NCI-H1694 (cell line): ENCODE results near the gene LRRC75B.
"Not testable (repeated sequence)": the region's sequence is repeated elsewhere in the genome, so short reads cannot be mapped to it uniquely, and the experiment has no call there.

Source experiments
- DNase-seq: peaks from one replicate; lab custom pipeline; 2025; lab: John Stamatoyannopoulos, UW

The LRRC75B gene

GRCh38 chr22:24602105-24602749, 9.4 kb upstream of the LRRC75B start:
- DNase-seq: not testable (repeated sequence)

GRCh38 chr22:24601217-24602104, 8.6 kb upstream of the LRRC75B start:
- DNase-seq: no peak

- not testable (repeated sequence) for DNase-seq
These were observed 7.3 kb upstream of the LRRC75B start for GRCh38 chr22:24599958-24600715.

GRCh38 chr22:24599514-24599913, 6.6 kb upstream of the LRRC75B start:
- DNase-seq: no peak

GRCh38 chr22:24597076-24597475, 4.2 kb upstream of the LRRC75B start:
- not testable (repeated sequence) for DNase-seq

- DNase-seq: no peak
These were observed 3.0 kb upstream of the LRRC75B start for GRCh38 chr22:24595863-24596262.

GRCh38 chr22:24595228-24595627, 2.4 kb upstream of the LRRC75B start:
- no peak for DNase-seq

GRCh38 chr22:24594569-24595120, 1.8 kb upstream of the LRRC75B start:
- DNase-seq: no peak

GRCh38 chr22:24593836-24594568, 1.1 kb upstream of the LRRC75B start:
- DNase-seq: no peak

GRCh38 chr22:24593559-24593835, 624 bp upstream of the LRRC75B start:
- not testable (repeated sequence) for DNase-seq

GRCh38 chr22:24592058-24592850, 619 bp downstream of the LRRC75B start:
- DNase-seq: no peak

GRCh38 chr22:24591286-24591830, 1.5 kb downstream of the LRRC75B start:
- DNase-seq: no peak

- DNase-seq: no peak
These were observed 2.2 kb downstream of the LRRC75B start for GRCh38 chr22:24590596-24591173.

GRCh38 chr22:24589518-24590030, 3.3 kb downstream of the LRRC75B start:
- no peak for DNase-seq

GRCh38 chr22:24588757-24589481, 4.0 kb downstream of the LRRC75B start:
- no peak for DNase-seq

GRCh38 chr22:24588381-24588756, 4.5 kb downstream of the LRRC75B start:
- DNase-seq: no peak

GRCh38 chr22:24587948-24588347, 4.9 kb downstream of the LRRC75B start:
- DNase-seq: no peak

GRCh38 chr22:24587251-24587650, 5.6 kb downstream of the LRRC75B start:
- no peak for DNase-seq

GRCh38 chr22:24585927-24586546, 6.8 kb downstream of the LRRC75B start:
- no peak for DNase-seq
